ENCODE results near the gene KRT17. TPM values are rescaled to one million over a fixed set of nuclear protein-coding genes. Genes with fewer than 3 reads are reported as not detected.

Gene KRT17
- total RNA-seq, 4 donors from 2014 or later = 37.6 TPM; not detected in 3

GRCh38 chr17:41594363-41594915, 29.9 kb downstream of the KRT17 start:
- WGBS, 2 donors (ENCODE audit: low coverage in 1 of 2) = 34 to 61% methylated on average over 3 of the region's 3 CpGs
- no peak overlapping the region for H3K27ac ChIP-seq
- DNase-seq = no peak
- no peaks in the 10 kb centered on the region for H3K9me3 ChIP-seq
- H3K4me3 ChIP-seq = no peak overlapping the region
- H3K36me3 ChIP-seq = no peaks in the 10 kb centered on the region
- no peaks in the 10 kb centered on the region for H3K4me1 ChIP-seq
- intact Hi-C loops (cut with DNase I; ENCODE audit: low total_unique reads) (no loop called here), in situ Hi-C loops (cut with MboI; ENCODE audit: low pct_ligation_motif_present in 1 of 4, low pct_unique_long_range_greater_than_20kb in 1 of 4, low sequenced_read_pairs in 3 of 4) (no loop called here)
- H3K27me3 ChIP-seq = peaks cover 3% of the 10 kb centered on the region
- TF ChIP-seq EP300 (IDR thresholded peaks at IDR 0.05; ENCODE audit: low read depth) = no peak
- no peak for TF ChIP-seq POLR2AphosphoS5 (IDR thresholded peaks at IDR 0.05)
- no peak for TF ChIP-seq POLR2A (IDR thresholded peaks at IDR 0.05)
- no peak for TF ChIP-seq CTCF (IDR thresholded peaks at IDR 0.05)

DNA sequence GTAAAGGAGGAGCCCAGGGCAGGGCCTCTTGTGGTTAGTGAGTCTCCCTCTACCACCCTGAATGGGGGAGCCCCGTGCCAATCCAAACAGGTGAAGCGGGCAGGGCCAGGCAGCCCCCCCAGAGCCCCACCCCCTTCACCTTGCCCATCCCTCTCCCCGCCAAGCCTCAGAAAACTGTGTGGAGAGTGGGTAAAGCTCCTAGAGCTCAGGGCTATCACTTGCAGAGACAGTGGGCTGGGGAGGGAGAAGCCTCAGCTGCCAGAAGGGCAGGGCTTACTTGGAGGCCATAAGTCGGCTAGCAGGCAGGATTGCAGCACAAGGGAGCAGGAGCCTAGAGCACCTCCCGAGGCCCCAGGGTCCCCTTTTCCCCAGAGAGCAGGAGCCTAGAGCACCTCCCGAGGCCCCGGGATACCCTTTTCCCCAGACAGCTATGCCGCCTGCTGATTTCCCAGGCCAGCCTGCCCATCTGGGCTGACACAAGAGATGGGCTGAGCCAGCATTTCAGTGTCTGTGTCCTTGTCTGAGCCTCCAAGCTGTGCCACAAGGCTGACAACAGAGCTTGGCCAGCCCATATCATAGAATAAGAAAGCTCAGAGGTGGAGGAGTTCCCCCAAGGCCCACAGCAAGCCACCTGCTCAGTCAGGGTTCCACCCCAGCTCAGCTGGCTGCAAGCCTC, 30.9 kb downstream of the KRT17 start:
- intact Hi-C loops (cut with DNase I; ENCODE audit: low total_unique reads) = no loop called here
- no peak for DNase-seq
- H3K4me1 ChIP-seq = no peaks in the 10 kb centered on the region

DNA sequence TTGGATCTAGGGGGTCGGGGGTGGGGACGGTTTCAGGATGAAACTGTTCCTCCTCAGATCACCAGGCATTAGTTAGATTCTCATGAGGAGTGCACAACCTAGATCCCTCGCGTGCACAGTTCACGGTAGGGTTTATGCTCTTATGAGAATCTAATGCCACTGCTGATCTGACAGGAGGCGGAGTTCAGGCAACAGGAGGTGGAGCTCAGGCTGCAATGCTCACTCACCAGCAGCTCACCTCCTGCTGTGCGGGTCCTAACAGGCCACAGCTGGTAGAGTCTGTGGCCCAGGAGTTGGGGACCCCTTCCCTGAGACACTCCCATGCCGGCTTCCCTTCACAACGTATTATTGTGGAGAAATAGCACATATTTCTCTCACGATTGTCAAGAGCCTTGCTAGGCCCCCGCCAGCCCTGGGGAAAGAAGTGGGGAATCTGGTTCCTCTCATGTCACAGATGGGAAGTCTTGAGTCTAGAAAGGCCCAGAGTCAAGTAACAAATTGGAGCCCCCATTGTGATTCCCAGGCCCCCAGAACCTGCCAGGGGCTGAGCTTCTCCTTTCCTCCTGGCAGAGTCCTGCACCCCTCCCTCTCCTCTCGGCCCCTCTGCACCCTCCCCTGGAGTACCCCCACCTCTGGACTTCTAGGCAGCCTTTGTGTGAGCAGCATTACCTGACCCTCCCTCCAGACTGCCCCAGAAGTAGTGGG, 31.6 kb downstream of the KRT17 start:
- Histone ChIP-seq H3K4me3 (no peak overlapping the region), H3K27ac (no peak overlapping the region), H3K36me3 (no peaks in the 10 kb centered on the region), H3K9me3 (no peaks in the 10 kb centered on the region), H3K4me1 (no peaks in the 10 kb centered on the region), H3K27me3 (peaks cover 3% of the 10 kb centered on the region)
- intact Hi-C loops (cut with DNase I; ENCODE audit: low total_unique reads) = no loop called here
- WGBS, 2 donors (ENCODE audit: low coverage in 1 of 2) = 75% methylated on average over 12 of the region's 12 CpGs; no CpG with 5 or more reads in 1 of the 2 donors
- no peak for DNase-seq
- no peak for TF ChIP-seq CTCF (IDR thresholded peaks at IDR 0.05)
- TF ChIP-seq POLR2A (IDR thresholded peaks at IDR 0.05) = no peak
- TF ChIP-seq POLR2AphosphoS5 (IDR thresholded peaks at IDR 0.05) = no peak
- no peak for TF ChIP-seq EP300 (IDR thresholded peaks at IDR 0.05; ENCODE audit: low read depth)
- in situ Hi-C loops (cut with MboI; ENCODE audit: low pct_ligation_motif_present in 1 of 4, low pct_unique_long_range_greater_than_20kb in 1 of 4, low sequenced_read_pairs in 3 of 4) = no loop called here

More for the DNA sequence above, 30.9 kb downstream of the KRT17 start:
- in situ Hi-C loops (cut with MboI; ENCODE audit: low pct_ligation_motif_present in 1 of 4, low pct_unique_long_range_greater_than_20kb in 1 of 4, low sequenced_read_pairs in 3 of 4) = no loop called here
- Histone ChIP-seq H3K27ac (no peak overlapping the region), H3K27me3 (peaks cover 3% of the 10 kb centered on the region), H3K9me3 (no peaks in the 10 kb centered on the region), H3K36me3 (no peaks in the 10 kb centered on the region), H3K4me3 (no peak overlapping the region)
- TF ChIP-seq POLR2AphosphoS5 (IDR thresholded peaks at IDR 0.05) = no peak
- TF ChIP-seq POLR2A (IDR thresholded peaks at IDR 0.05) = no peak
- TF ChIP-seq EP300 (IDR thresholded peaks at IDR 0.05; ENCODE audit: low read depth) = no peak
- no peak for TF ChIP-seq CTCF (IDR thresholded peaks at IDR 0.05)
- 50% methylated on average over 5 of the region's 8 CpGs; no CpG with 5 or more reads in 1 of the 2 donors for WGBS, 2 donors (ENCODE audit: low coverage in 1 of 2)

- in situ Hi-C loops (cut with MboI; ENCODE audit: low pct_ligation_motif_present in 1 of 4, low pct_unique_long_range_greater_than_20kb in 1 of 4, low sequenced_read_pairs in 3 of 4) (no loop called here), intact Hi-C loops (cut with DNase I; ENCODE audit: low total_unique reads) (no loop called here)
- Histone ChIP-seq H3K4me1 (no peaks in the 10 kb centered on the region), H3K27ac (no peak overlapping the region), H3K9me3 (no peaks in the 10 kb centered on the region), H3K36me3 (no peaks in the 10 kb centered on the region), H3K27me3 (peaks cover 3% of the 10 kb centered on the region), H3K4me3 (no peak overlapping the region)
- no peak for DNase-seq
- 62 to 77% methylated on average over 2 to 3 of the region's 3 CpGs for WGBS, 2 donors (ENCODE audit: low coverage in 1 of 2)
- no peak for TF ChIP-seq EP300 (IDR thresholded peaks at IDR 0.05; ENCODE audit: low read depth)
- TF ChIP-seq CTCF (IDR thresholded peaks at IDR 0.05) = no peak
- no peak for TF ChIP-seq POLR2AphosphoS5 (IDR thresholded peaks at IDR 0.05)
- TF ChIP-seq POLR2A (IDR thresholded peaks at IDR 0.05) = no peak
Observed at GRCh38 chr17:41589301-41589700, 35.1 kb downstream of the KRT17 start.
